ENCODE data around the gene SMIM38. TPM values are rescaled to one million over a fixed set of nuclear protein-coding genes. Genes with fewer than 3 reads are reported as not detected.

Gene SMIM38
- total and polyA plus RNA-seq, 2 donors (not counting 1 experiment from before 2014, with no cell fraction given): 1.2 to 1.6 TPM

DNA sequence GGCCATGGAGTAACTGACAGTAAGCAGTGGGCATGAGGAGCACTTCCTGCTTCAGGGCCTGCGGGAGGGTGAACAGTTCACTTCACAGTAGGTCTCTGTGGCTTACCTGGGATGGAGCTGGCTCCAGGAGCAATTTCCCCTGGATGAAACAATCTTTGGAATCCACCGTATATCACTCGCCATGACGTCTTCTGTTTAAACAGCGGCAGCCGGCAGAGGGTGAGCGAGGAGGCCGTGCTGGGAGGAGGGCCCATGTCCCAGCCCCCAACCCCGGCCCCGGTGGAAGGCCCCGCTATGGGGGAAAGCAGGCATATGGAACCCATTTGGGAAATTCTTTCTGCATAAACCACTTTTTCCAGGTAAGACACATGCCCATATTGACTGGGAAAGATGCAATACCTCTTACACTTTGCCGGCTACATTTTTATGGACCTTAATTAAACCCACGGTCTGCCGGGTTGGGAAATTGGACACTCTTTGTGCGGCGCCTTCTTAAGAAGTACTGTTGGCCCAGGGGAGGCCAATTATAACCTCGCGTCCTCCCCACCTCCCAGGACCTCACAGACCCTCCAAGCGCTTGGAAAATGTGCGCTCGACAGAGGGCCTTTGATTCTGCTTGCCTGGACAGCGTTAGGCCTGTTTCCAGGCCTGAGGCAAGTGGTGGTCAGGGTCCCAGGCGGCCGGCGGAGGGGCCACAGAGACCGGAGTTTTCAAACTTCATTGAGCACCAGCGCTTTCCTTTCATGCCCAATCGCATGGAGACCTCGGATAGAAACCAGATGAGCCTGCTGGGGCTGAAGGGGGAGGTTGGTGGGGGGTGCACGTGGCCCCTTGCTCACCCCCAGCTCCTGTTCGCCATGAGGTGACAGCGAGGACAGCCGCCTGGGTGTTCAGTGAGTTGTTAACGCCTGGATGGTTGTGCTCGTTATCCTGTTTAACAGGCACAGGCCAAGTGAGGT, 40.4 kb downstream of the SMIM38 start:
- 94% methylated on average over 35 of the region's 35 CpGs for WGBS (ENCODE audit: insufficient coverage)
- H3K4me3 Mint-ChIP-seq: no peak overlapping the region
- H3K9me3 Mint-ChIP-seq (ENCODE audit: insufficient read depth): peaks cover 6% of the 10 kb centered on the region
- intact Hi-C loops (cut with micrococcal nuclease): no loop called here
- Histone ChIP-seq H2AFZ (ENCODE audit: insufficient read depth, low read depth, low read length, poor library complexity, severe bottlenecking) (no peak overlapping the region), H3K27ac (ENCODE audit: low read length in 2 of 2) (no peak overlapping the region), H3K4me1 (ENCODE audit: control insufficient read depth in 2 of 2, insufficient read depth in 2 of 2, low read length in 2 of 2) (no peaks in the 10 kb centered on the region), H3K4me3 (ENCODE audit: control extremely low read depth in 1 of 5, extremely low read depth in 1 of 5, insufficient read depth in 1 of 5, low read depth in 2 of 5, low read length in 4 of 5) (no peak overlapping the region), H3K4me2 (replicated peaks; ENCODE audit: low read depth, low read length, poor library complexity, severe bottlenecking) (no peak overlapping the region), H3K27me3 (replicated peaks in 1 of 4; ENCODE audit: control extremely low read depth in 1 of 4, control insufficient read depth in 3 of 4, insufficient read depth in 4 of 4, low read length in 3 of 4) (no peaks in the 10 kb centered on the region), H3K79me2 (ENCODE audit: control insufficient read depth, insufficient read depth, low read length) (no peaks in the 10 kb centered on the region), H3K9ac (ENCODE audit: low read length) (no peak overlapping the region), H3K9me3 (ENCODE audit: control extremely low read depth in 1 of 3, control insufficient read depth in 2 of 3, insufficient read depth in 1 of 3, low read length in 2 of 3) (peaks cover 0 to 6% (median 0%) of the 10 kb centered on the region in 3 donors), H3K36me3 (replicated peaks in 1 of 2; ENCODE audit: control extremely low read depth in 1 of 2, control insufficient read depth in 1 of 2, extremely low read depth in 1 of 2, insufficient read depth in 2 of 2, low read length in 1 of 2) (no peaks in the 10 kb centered on the region), H4K20me1 (ENCODE audit: control insufficient read depth, insufficient read depth, low read length, poor library complexity, severe bottlenecking) (no peaks in the 10 kb centered on the region)
- H3K27ac Mint-ChIP-seq: no peak overlapping the region
- no peaks in the 10 kb centered on the region for H3K4me1 Mint-ChIP-seq
- CTCF ChIA-PET: no interaction called here
- TF ChIP-seq EZH2 (IDR thresholded peaks at IDR 0.05; ENCODE audit: borderline replicate concordance, insufficient read depth, low read depth, low read length, poor library complexity, severe bottlenecking): no peak
- TF ChIP-seq, protein P1, sequence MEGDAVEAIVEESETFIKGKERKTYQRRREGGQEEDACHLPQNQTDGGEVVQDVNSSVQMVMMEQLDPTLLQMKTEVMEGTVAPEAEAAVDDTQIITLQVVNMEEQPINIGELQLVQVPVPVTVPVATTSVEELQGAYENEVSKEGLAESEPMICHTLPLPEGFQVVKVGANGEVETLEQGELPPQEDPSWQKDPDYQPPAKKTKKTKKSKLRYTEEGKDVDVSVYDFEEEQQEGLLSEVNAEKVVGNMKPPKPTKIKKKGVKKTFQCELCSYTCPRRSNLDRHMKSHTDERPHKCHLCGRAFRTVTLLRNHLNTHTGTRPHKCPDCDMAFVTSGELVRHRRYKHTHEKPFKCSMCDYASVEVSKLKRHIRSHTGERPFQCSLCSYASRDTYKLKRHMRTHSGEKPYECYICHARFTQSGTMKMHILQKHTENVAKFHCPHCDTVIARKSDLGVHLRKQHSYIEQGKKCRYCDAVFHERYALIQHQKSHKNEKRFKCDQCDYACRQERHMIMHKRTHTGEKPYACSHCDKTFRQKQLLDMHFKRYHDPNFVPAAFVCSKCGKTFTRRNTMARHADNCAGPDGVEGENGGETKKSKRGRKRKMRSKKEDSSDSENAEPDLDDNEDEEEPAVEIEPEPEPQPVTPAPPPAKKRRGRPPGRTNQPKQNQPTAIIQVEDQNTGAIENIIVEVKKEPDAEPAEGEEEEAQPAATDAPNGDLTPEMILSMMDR (IDR thresholded peaks at IDR 0.05): no peak
- no peak for ATAC-seq (ENCODE audit: low read depth)
- no peak for DNase-seq
- POLR2A ChIA-PET: no interaction called here
- peaks cover 4% of the 10 kb centered on the region for H3K27me3 Mint-ChIP-seq

GRCh38 chr11:69196783-69197169, 41.0 kb downstream of the SMIM38 start:
- DNase-seq (no peak), ATAC-seq (ENCODE audit: low read depth) (no peak)
- 97% methylated on average over 14 of the region's 14 CpGs for WGBS (ENCODE audit: insufficient coverage)
- no peak overlapping the region for H3K4me3 ChIP-seq (ENCODE audit: control extremely low read depth in 1 of 5, extremely low read depth in 1 of 5, insufficient read depth in 1 of 5, low read depth in 2 of 5, low read length in 4 of 5)
- no peak overlapping the region for H3K4me3 Mint-ChIP-seq
- ChIA-PET CTCF (no interaction called here), POLR2A (no interaction called here)
- no peak overlapping the region for H3K4me2 ChIP-seq (replicated peaks; ENCODE audit: low read depth, low read length, poor library complexity, severe bottlenecking)
- peaks cover 0 to 6% (median 0%) of the 10 kb centered on the region in 3 donors for H3K9me3 ChIP-seq (ENCODE audit: control extremely low read depth in 1 of 3, control insufficient read depth in 2 of 3, insufficient read depth in 1 of 3, low read length in 2 of 3)
- no peaks in the 10 kb centered on the region for H3K79me2 ChIP-seq (ENCODE audit: control insufficient read depth, insufficient read depth, low read length)
- intact Hi-C loops (cut with micrococcal nuclease): no loop called here
- no peak overlapping the region for H3K9ac ChIP-seq (ENCODE audit: low read length)
- H3K36me3 ChIP-seq (replicated peaks in 1 of 2; ENCODE audit: control extremely low read depth in 1 of 2, control insufficient read depth in 1 of 2, extremely low read depth in 1 of 2, insufficient read depth in 2 of 2, low read length in 1 of 2): no peaks in the 10 kb centered on the region
- peaks cover 6% of the 10 kb centered on the region for H3K9me3 Mint-ChIP-seq (ENCODE audit: insufficient read depth)
- H4K20me1 ChIP-seq (ENCODE audit: control insufficient read depth, insufficient read depth, low read length, poor library complexity, severe bottlenecking): no peaks in the 10 kb centered on the region
- no peaks in the 10 kb centered on the region for H3K4me1 Mint-ChIP-seq
- no peak overlapping the region for H2AFZ ChIP-seq (ENCODE audit: insufficient read depth, low read depth, low read length, poor library complexity, severe bottlenecking)
- H3K27ac Mint-ChIP-seq: no peak overlapping the region
- no peak for TF ChIP-seq EZH2 (IDR thresholded peaks at IDR 0.05; ENCODE audit: borderline replicate concordance, insufficient read depth, low read depth, low read length, poor library complexity, severe bottlenecking)
- TF ChIP-seq, protein P1 (IDR thresholded peaks at IDR 0.05): no peak
- no peak overlapping the region for H3K27ac ChIP-seq (ENCODE audit: low read length in 2 of 2)
- H3K27me3 ChIP-seq (replicated peaks in 1 of 4; ENCODE audit: control extremely low read depth in 1 of 4, control insufficient read depth in 3 of 4, insufficient read depth in 4 of 4, low read length in 3 of 4): no peaks in the 10 kb centered on the region
- no peaks in the 10 kb centered on the region for H3K4me1 ChIP-seq (ENCODE audit: control insufficient read depth in 2 of 2, insufficient read depth in 2 of 2, low read length in 2 of 2)
- H3K27me3 Mint-ChIP-seq: peaks cover 4% of the 10 kb centered on the region

All from B cell (primary cell).